Lung (tissue), 12 donors: ENCODE measurements around the gene CCDC27. TPM values are rescaled to one million over a fixed set of nuclear protein-coding genes. Genes with fewer than 3 reads are reported as not detected.
A peak's percentile ranks its signal among the peaks of the same experiment; 100 is the strongest.

Source experiments
- ATAC-seq: fragments of 200-7000 bp; cut with Tn5 transposase; one replicate; pipeline ENCODE4 v1.9.1; 2020; ENCODE audit warnings: moderate number of reproducible peaks; ENCODE audit not compliant: insufficient read depth, low FRiP score
- DNase-seq, 3 donors: peaks; one replicate each; pipeline ENCODE4 v3.0.0-alpha.2; 2013 to 2017
- H3K27ac ChIP-seq, 2 donors: one replicate each; pipeline ENCODE4 v1.5.1; 2013; ENCODE audit warnings: mild to moderate bottlenecking in 2 of 2, moderate library complexity in 2 of 2, control low read depth in 1 of 2, inconsistent platforms in 1 of 2, low read depth in 1 of 2, low read length in 1 of 2
- H3K27me3 ChIP-seq, 3 donors: one replicate each; pipeline ENCODE4 v1.5.1; 2013; ENCODE audit warnings: low read length in 2 of 3; ENCODE audit not compliant: control insufficient read depth in 3 of 3, insufficient read depth in 3 of 3
- H3K36me3 ChIP-seq, 4 donors: one replicate each; pipeline ENCODE4 v1.5.1; 2013; ENCODE audit warnings: low read length in 4 of 4, mild to moderate bottlenecking in 1 of 4, moderate library complexity in 1 of 4; ENCODE audit not compliant: control insufficient read depth in 4 of 4, insufficient read depth in 4 of 4
- H3K4me1 ChIP-seq, 5 donors: one replicate each; pipeline ENCODE4 v1.5.1; 2013; ENCODE audit warnings: low read length in 5 of 5, mild to moderate bottlenecking in 2 of 5, moderate library complexity in 1 of 5; ENCODE audit not compliant: control insufficient read depth in 5 of 5, insufficient read depth in 5 of 5
- H3K4me3 ChIP-seq: one replicate; pipeline ENCODE4 v1.5.1; 2013; ENCODE audit warnings: mild to moderate bottlenecking, control low read depth, moderate library complexity
- H3K9ac ChIP-seq, 2 donors: one replicate each; pipeline ENCODE4 v1.5.1; 2013; ENCODE audit warnings: low read length in 2 of 2, control low read depth in 1 of 2; ENCODE audit not compliant: insufficient read depth in 1 of 2
- H3K9me3 ChIP-seq, 4 donors: one replicate each; pipeline ENCODE4 v1.5.1; 2013; ENCODE audit warnings: low read length in 3 of 4, mild to moderate bottlenecking in 1 of 4, moderate library complexity in 1 of 4; ENCODE audit not compliant: control insufficient read depth in 4 of 4, insufficient read depth in 3 of 4
- CTCF ChIP-seq: IDR thresholded peaks from 2 replicates; pipeline ENCODE4 v1.5.1; 2012; ENCODE audit warnings: mild to moderate bottlenecking; ENCODE audit errors: control extremely low read depth, extremely low read depth
- WGBS, 2 donors: extraction: QIAGEN DNeasy Blood & Tissue Kit; methylation state at CpG; one replicate each; pipeline ENCODE4 v1.1.7; 2013; 5-methylcytosine and 5-hydroxymethylcytosine counted together
- polyA plus RNA-seq, 2 donors: library from polyadenylated mRNA; stranded (reverse); fragments of 200-250 nt; gene quantifications; one replicate each; pipeline ENCODE4 v1.2.1, GENCODE V29; 2013
- total RNA-seq, 2 donors: library from RNA; depleted of rRNA in 1 of 2; stranded (reverse); fragments of >200 nt in 1 of 2; gene quantifications; one replicate each; pipeline ENCODE4 v1.2.1, GENCODE V29; 2014 to 2021
- donor health status: control.
- donor health status: control.
- donor health status: Bipolar disorder and iron deficiency.
- donor health status: healthy.
- donor health status: DM: yes; HTN: yes; CAD: no.

Gene CCDC27
- total and polyA plus RNA-seq, 4 donors: not detected

- Histone ChIP-seq H3K4me1 (peaks cover 0 to 18% (median 3%) of the 10 kb centered on the region in 5 donors), H3K36me3 (no peaks in the 10 kb centered on the region), H3K9ac (no peak overlapping the region), H3K27me3 (no peaks in the 10 kb centered on the region), H3K4me3 (no peak overlapping the region), H3K9me3 (no peaks in the 10 kb centered on the region), H3K27ac (no peak overlapping the region)
- DNase-seq: no peak
- WGBS, 2 donors: 76 to 81% methylated on average over 22 of the region's 22 CpGs
- no peak for ATAC-seq
- TF ChIP-seq CTCF: no peak
These were observed 16.7 kb downstream of the CCDC27 start for GRCh38 chr1:3768811-3769390.

GRCh38 chr1:3770047-3770765 is 18.0 kb downstream of the CCDC27 start:
- TF ChIP-seq CTCF: no peak
- H3K9me3 ChIP-seq: no peaks in the 10 kb centered on the region
- ATAC-seq (no peak), DNase-seq (no peak)
- whole genome bisulfite sequencing, 2 donors: 88 to 89% methylated on average over 16 of the region's 16 CpGs
- no peaks in the 10 kb centered on the region for H3K27me3 ChIP-seq
- H3K36me3 ChIP-seq: no peaks in the 10 kb centered on the region
- no peak overlapping the region for H3K9ac ChIP-seq
- no peak overlapping the region for H3K27ac ChIP-seq
- peaks cover 0 to 21% (median 3%) of the 10 kb centered on the region in 5 donors for H3K4me1 ChIP-seq
- H3K4me3 ChIP-seq: no peak overlapping the region

DNA sequence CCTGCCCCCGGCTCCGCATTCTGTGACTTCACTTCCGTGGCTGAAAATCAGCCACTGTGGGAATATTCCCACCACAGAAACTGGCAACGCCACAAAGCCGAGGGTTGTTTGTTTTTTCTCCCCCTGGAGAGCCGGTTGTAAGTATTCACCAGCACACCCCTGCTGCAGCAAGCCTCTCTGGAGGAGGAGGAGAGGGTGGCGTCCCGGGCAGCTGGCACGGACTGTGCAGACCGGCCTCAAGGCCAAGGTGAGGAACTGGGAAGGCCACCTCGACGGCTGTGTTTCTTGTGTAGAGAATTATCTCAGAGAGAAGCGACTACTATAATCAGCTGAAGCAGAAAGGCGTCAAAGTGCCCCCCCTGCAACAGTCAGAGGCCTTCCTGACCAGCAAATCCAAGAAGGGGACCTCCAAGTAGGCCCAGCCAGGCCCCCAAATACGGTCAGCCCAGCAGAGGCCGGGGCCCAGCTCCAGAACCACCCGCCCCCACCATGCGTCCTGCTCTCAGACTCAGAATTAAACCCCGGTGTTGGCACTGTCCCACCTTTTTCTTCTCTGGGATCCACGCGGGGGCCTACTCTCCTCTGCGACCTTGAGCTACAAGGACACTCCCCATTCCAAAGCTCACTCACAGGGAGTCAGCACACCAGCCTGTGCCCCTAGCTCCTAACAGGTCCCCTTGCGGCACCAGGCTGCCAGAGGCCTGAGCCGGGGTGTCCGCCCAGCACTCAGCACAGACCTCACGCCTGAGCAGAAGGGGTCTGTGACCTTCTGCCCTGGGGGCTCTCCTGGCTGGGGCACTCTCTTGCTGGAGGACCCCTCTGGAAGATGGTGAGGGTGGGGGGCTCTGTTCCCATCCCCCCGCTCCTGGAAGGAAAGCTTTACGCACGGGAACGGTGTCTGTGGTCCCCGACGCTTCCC is 19.1 kb downstream of the CCDC27 start:
- Histone ChIP-seq H3K4me1 (peaks cover 0 to 33% (median 13%) of the 10 kb centered on the region in 5 donors), H3K27ac (no peak overlapping the region)

More for the DNA sequence above, 19.1 kb downstream of the CCDC27 start:
- Histone ChIP-seq H3K4me3 (peak overlapping the region; percentile 26), H3K9me3 (no peaks in the 10 kb centered on the region), H3K9ac (no peak overlapping the region), H3K36me3 (no peaks in the 10 kb centered on the region), H3K27me3 (no peaks in the 10 kb centered on the region)
- DNase-seq: no peak
- 58 to 64% methylated on average over 31 to 32 of the region's 32 CpGs for WGBS, 2 donors
- no peak for ATAC-seq
- TF ChIP-seq CTCF: no peak
